ENCODE results near the gene MYBPC2.

DNA sequence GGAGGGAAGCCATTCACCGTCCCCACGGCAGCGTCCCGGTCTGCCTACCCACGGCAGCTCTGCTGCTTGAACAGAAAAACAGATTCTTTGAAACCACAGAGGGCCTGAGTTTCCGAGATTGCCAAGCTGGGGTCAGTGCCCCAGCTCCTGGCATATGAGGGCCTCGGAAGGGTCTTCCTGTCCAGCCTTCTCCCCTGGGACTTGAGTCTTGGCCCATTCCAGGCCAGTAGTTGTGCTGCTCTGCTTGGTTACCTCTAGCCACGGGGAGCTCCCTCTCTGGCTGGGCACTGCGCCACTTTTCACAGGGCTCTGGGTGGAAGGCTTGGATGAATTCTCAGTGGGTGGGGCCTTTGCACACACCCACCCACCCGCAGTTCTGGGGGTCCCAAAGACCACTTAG is 22.6 kb upstream of the MYBPC2 start:
- TF ChIP-seq, protein P1, sequence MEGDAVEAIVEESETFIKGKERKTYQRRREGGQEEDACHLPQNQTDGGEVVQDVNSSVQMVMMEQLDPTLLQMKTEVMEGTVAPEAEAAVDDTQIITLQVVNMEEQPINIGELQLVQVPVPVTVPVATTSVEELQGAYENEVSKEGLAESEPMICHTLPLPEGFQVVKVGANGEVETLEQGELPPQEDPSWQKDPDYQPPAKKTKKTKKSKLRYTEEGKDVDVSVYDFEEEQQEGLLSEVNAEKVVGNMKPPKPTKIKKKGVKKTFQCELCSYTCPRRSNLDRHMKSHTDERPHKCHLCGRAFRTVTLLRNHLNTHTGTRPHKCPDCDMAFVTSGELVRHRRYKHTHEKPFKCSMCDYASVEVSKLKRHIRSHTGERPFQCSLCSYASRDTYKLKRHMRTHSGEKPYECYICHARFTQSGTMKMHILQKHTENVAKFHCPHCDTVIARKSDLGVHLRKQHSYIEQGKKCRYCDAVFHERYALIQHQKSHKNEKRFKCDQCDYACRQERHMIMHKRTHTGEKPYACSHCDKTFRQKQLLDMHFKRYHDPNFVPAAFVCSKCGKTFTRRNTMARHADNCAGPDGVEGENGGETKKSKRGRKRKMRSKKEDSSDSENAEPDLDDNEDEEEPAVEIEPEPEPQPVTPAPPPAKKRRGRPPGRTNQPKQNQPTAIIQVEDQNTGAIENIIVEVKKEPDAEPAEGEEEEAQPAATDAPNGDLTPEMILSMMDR (IDR thresholded peaks at IDR 0.05 in 8 of 11, conservative IDR thresholded peaks at IDR 0.05 in 3 of 11) = no peak
- no peak for TF ChIP-seq POLR2AphosphoS5 (IDR thresholded peaks at IDR 0.05)

Measured in spleen (tissue), 7 donors.